ENCODE measurements around the gene OGFOD3.
"Not testable (repeated sequence)": the region's sequence is repeated elsewhere in the genome, so short reads cannot be mapped to it uniquely, and the experiment has no call there.

The OGFOD3 gene

GRCh38 chr17:82432017-82432416 is 13.6 kb upstream of the OGFOD3 start:
- no peak for DNase-seq

GRCh38 chr17:82429824-82430223 is 11.4 kb upstream of the OGFOD3 start:
- no peak for DNase-seq

DNA sequence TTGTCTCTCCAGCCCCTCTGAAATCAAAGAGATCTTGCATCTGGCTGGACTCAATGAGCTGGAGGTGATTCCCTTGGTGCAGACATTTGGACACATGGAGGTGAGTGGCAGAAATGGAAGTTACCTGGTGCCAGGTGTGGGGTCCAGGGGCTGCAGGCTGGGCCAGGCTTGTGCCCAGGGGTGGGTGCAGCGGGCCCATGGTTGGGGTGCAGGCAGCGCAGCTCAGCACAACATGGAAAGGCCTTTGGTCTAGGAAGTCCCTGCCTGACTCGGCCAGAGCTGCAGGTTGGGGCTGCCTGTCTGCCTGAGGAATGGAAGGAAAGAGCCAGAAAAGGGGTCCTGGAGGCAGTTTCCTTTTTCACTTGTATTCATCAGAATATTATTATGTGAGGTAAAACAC is 10.2 kb upstream of the OGFOD3 start:
- DNase-seq = no peak

DNA sequence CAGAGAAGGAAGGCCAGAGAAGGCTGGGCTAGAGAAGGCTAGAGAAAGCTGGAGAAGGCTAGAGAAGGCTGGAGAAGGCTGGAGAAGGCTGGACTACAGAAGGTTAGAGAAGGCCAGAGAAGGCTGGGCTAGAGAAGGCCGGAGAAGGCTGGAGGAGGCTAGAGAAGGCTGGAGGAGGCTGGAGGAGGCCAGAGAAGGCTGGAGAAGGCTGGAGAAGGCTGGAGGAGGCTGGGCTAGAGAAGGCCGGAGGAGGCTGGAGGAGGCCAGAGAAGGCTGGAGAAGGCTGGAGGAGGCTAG is 6.4 kb upstream of the OGFOD3 start:
- DNase-seq = no peak

DNA sequence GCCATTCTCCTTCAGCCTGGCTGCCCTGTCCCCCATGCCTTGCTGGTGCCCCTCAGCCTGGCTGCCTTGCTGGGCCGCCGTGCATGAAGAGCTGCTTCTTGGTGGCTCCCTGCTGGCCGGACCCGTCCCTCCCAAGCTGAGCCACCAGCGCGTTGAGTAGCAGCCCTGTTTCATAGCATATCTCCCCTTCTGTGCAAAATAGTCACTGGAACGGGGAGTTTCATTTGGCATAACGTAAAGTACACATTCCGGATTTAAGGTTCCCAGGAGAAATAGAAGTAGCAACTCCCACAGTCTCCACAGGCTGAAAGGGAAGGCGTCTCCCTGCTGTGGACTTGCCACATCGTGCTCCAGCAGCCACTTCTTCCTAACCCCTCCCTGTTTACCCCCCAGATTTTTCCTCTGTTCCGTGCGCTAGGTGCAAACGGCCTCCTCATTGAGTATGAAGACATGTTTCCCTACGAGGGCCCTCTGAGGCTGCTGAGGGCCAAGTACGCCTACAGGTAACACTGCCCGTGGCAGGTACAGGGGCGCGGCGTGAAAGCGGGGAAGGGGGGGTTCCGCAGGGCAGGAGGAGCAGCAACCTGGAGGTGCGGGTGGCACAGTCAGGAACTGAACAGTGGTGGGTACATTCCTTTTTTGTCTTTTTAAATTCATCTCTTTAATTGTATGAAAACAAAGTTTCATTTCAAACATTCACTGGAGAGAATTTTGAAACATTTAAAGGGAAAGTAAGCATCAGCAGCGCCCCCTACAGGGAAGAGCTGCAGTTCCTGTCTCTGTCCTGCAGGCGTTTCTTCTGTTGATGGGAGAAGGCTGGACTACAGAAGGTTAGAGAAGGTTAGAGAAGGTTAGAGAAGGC is 5.8 kb upstream of the OGFOD3 start:
- DNase-seq = no peak

DNA sequence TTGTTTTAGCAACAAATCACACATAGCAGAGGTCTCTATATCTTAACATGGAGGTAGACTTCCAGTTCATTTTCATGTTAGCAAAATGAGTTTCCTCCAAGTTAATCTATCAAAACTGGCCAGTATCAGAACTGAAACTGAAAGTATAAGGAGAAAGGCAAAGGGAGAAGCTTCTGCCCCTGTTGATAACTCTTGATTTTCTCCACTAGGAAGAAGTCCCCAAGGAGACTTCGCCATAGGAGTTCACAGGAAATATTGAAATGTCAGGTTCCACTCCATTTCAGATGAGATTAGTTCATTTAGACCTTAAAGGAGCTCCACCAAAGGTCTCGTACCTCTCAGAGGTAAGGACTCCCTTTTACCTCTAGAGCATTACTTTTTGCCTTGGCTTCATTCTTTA is 1.2 kb upstream of the OGFOD3 start:
- no peak for DNase-seq

DNA sequence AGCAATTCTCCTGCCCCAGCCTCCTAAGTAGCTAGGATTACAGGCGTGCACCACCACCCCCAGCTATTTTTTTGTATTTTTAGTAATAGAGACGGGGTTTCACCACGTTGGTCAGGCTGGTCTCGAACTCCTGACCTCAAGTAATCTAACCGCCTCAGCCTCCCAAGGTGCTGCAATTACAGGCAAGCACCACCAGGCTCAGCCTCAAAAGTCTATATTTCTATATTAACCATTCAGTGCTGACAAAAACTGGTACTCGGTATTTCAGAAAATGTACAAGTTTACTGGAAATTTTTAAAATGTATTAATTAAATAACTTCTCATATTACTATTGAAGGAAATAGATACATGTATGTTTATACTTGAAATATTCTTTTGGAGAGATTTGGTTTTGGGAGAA is 1.6 kb downstream of the OGFOD3 start:
- no peak for DNase-seq

GRCh38 chr17:82416264-82416663 is 2.1 kb downstream of the OGFOD3 start:
- DNase-seq = no peak

DNA sequence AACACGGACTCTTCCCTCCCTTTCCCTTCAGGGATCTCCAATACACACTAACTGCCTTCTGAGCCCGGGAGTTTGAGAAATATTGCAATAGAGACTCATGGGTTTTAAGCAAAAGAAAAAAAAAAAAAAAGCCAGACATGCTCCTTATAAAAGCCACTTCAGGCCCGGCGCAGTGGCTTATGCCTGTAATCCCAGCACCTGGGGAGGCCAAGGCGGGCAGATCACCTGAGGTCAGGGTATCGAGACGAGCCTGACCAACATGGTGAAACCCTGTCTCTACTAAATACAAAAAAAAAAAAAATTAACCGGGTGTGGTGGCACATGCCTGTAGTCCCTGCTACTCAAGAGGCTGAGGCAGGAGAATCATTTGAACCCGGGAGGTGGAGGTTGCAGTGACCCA is 2.6 kb downstream of the OGFOD3 start:
- DNase-seq = no peak

DNA sequence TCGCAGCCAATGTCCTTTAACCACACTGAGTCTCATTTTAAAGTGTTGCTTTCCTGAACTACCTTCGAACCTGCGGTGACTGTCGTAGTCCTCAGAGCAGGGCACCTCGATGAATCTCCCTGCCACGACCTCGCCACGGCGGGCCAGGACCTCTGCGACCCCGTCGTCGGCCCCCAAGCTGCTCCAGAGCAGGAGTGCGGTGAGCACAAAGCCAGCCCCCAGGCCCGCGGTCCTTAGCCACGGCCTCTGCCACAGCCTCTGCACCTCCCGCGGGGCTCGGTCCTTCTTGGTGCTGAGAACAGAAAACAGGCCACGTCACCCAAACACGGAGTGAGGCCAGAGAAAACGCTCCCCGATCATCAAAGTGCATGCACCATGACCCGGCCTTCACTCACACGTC is 3.0 kb downstream of the OGFOD3 start:
- no peak for DNase-seq

GRCh38 chr17:82414548-82415281 is 3.7 kb downstream of the OGFOD3 start:
- DNase-seq = no peak

GRCh38 chr17:82412535-82413520 is 5.6 kb downstream of the OGFOD3 start:
- no peak for DNase-seq

- not testable (repeated sequence) for DNase-seq
Observed at GRCh38 chr17:82412081-82412480, 6.3 kb downstream of the OGFOD3 start.

DNA sequence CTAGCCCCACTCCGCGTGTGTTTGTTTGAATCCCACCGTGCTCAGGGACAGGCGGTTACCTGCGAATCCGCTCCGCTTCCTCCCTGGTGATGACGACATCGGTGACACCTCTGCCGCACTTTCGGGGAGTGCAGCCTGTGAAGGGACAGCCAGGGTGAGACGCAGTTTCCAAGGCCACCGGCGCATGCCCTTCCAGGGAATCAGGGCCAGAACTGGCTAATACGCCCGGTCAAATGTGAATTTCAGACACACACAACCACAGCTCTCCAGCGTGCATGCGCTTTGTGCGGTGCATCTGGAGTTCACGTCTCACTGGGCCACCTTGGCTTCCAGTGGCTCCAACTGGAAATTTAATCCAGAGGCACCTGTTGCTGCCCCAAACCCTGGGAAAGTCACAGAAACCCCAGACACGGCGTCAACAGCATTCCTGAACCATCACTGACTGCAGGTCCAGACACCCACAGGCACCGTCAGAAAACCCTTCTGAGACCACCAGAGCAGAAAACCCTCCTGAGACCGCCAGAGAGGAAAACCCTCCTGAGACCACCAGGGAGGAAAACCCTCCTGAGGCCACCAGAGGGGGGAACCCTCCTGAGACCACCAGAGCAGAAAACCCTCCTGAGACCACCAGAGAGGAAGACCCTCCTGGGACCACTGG is 6.9 kb downstream of the OGFOD3 start:
- DNase-seq = no peak

GRCh38 chr17:82410014-82410716 is 8.2 kb downstream of the OGFOD3 start:
- no peak for DNase-seq

GRCh38 chr17:82408938-82409318 is 9.5 kb downstream of the OGFOD3 start:
- no peak for DNase-seq

DNA sequence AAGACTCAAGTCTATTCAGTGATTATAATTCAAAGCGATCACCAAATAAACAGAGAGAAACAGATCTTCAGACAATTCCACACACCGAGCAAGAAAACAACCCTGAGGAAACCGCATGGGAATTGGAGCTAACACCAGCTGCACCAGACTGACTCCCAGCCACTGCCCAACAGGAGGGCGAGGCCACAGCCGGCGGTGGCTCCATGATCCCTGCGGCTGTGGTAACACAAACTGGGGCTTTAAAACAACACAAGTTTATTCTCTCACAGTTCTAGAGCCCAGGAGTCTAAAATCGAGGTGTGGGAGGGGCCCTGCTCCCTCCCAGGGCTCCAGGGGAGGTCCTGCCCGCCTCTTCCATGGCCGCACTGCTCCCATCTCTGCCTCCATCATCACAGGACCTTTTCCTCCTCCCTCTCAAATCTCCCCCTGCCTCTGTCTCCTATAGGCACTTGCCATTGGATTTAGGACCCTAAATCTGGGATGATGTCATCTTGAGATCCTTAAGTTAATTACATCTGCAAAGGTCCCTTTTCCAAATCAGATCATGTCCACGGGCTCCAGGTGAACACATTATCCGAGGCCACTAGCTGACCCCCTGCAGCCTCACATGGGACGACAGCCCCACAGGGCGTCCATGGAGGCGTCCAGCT is 10.0 kb downstream of the OGFOD3 start:
- DNase-seq = no peak

DNA sequence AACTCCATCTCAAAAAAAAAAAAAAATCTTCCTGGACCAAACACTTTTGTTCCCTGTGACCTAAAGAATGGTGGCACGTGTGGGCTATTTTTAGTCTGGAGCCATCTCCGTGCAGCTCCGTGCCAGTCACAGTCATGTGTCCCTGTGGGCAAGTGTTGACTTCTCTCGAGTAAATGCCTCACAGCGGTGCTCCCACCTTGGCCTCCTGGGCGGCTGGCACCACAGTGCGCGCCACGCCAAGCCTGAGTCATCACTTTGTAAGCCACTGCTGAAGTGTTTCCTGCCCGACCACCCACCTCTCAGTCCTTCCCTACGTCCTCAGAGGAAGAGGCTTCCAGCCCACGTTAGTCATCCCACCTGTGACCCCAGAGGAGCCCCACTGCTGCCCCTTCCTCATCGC is 11.1 kb downstream of the OGFOD3 start:
- no peak for DNase-seq

DNA sequence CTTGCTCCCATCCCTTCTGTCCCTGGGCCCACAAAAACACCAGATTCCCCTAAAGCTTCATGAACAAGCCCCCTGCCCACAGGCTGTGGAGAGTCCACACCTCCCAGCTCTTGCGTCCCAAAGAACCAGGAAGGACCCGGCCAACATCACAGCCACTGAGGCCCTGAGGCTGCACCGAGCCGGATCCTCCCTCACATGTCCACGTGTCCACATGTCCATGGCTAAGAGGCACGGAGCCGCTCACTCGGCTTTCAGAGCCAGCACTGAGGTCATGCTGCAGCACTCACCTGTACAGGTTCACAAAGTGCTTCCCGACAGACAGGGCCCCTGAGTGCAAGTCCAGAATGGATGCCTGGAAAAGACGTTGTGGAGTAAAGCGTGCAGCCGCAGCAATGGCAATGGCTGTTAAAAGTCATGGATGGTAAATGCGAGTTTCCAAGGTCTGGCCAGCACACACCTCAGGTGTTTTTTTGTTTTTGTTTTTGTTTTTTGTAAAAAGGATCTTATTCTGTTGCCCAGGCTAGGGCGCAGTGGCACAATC is 12.2 kb downstream of the OGFOD3 start:
- DNase-seq = no peak

GRCh38 chr17:82405051-82405450 is 13.3 kb downstream of the OGFOD3 start:
- no peak for DNase-seq

Measured in NK-92 treated with Interleukin-12 subunit alpha and Interleukin-12 subunit beta, amount 100 ng/mL, for 24 hours (cell line).